Upper lobe of left lung (tissue), 4 donors: ENCODE data around the gene NCOA1.

ENCODE experiments used
- CTCF ChIP-seq, 6 experiments: fragments of 450-650 bp in 4 of 6; fragments of 200-600 bp in 2 of 6; sonication (generic) in 2 of 6; IDR thresholded peaks; one replicate each; pipeline ENCODE4 v1.5.1; 2016 to 2019; ENCODE audit warnings: antibody characterized with exemption in 6 of 6
- POLR2A ChIP-seq, 4 donors: fragments of 450-650 bp; IDR thresholded peaks; one replicate each; pipeline ENCODE4 v1.5.1; 2016 to 2017; ENCODE audit warnings: antibody characterized with exemption in 4 of 4, mild to moderate bottlenecking in 2 of 4

- TF ChIP-seq CTCF (IDR thresholded peaks at IDR 0.05) (no peak), POLR2A (IDR thresholded peaks at IDR 0.05) (no peak)
Observed at GRCh38 chr2:24576617-24577016, 85.6 kb downstream of the NCOA1 start.
